Articular chondrocyte of knee joint (primary cell): ENCODE results near the gene PGA4. TPM values are rescaled to one million over a fixed set of nuclear protein-coding genes. Genes with fewer than 3 reads are reported as not detected.

Experiments used
- total RNA-seq: library from RNA; depleted of rRNA; stranded (reverse); fragments of >200 nt; gene quantifications from 2 replicates; pipeline ENCODE4 v1.2.3, GENCODE V29; 2012

The PGA4 gene
- 0.13 and 0.32 TPM in 2 replicates for total RNA-seq

DNA sequence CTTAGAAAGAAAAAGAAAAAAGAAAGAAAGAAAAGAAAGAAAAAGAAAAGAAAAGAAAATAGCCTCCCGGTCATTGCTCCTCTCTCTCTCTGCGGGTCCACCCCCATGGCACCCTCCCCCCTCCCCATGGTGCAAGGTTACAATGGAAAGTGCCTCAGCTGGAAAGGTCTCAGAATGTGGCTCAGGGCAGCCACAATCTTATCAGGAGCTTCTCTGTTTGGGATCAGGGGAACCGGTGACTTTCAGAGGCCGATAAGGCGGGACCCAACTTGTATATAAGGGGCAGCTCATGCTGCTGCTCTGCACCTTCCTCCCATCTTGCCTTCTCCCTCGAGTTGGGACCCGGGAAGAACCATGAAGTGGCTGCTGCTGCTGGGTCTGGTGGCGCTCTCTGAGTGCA lies at the start of gene PGA4:
TSS of gene PGA4 (plus strand) at position 301 of the 400 bp plus-strand sequence. CDS start at position 355, 54 bp downstream.

DNA sequence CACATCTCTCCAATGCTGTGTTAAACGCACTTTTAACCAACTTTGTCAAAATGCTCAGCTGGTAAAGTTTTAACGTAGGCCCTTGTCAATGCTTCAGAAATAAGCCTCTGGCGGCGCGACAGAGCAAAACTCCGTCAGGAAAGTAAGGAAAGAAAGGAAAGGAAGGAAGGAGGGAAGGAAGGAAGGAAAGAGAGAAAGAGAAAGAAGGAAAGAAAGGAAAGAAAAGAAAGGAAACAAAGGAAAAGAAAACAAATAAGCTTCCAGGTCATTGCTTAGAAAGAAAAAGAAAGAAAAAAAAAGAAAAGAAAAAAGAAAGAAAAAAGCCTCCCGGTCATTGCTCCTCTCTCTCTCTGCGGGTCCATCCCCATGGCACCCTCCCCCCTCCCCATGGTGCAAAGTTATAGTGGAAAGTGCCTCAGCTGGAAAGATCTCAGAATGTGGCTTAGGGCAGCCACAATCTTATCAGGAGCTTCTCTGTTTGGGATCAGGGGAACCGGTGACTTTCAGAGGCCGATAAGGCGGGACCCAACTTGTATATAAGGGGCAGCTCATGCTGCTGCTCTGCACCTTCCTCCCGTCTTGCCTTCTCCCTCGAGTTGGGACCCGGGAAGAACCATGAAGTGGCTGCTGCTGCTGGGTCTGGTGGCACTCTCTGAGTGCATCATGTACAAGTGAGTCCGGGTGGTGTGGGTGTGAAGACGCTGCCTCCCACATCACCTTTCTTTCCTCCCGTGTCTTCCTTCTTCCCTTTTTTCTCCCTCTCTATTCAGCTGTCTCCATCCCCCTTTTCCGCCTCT lies 19.0 kb upstream of the PGA4 start, which contains the start of gene PGA3:
TSS of gene PGA3 (plus strand) at position 566 of the 797 bp plus-strand sequence. CDS start at position 616, 50 bp downstream.

DNA sequence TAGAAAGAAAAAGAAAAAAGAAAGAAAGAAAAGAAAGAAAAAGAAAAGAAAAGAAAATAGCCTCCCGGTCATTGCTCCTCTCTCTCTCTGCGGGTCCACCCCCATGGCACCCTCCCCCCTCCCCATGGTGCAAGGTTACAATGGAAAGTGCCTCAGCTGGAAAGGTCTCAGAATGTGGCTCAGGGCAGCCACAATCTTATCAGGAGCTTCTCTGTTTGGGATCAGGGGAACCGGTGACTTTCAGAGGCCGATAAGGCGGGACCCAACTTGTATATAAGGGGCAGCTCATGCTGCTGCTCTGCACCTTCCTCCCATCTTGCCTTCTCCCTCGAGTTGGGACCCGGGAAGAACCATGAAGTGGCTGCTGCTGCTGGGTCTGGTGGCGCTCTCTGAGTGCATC lies 18.7 kb downstream of the PGA4 start, which contains the start of gene PGA5:
TSS of gene PGA5 (plus strand) at position 301 of the 400 bp plus-strand sequence. CDS start at position 353, 52 bp downstream.

Other genes with a start within 250 kb of the PGA4 start
- gene CD5, start 119.9 kb upstream of the PGA4 start, total RNA-seq, result not detected in 2 replicates
- 16.6 and 17.5 TPM in 2 replicates for gene VPS37C, start 60.9 kb upstream of the PGA4 start, total RNA-seq
- gene PGA3, start 18.8 kb upstream of the PGA4 start, total RNA-seq, result 0.39 and 0.54 TPM in 2 replicates
- not detected in 2 replicates for gene PGA5, start 18.8 kb downstream of the PGA4 start, total RNA-seq
- 0.86 and 1.3 TPM in 2 replicates for gene VWCE, start 73.0 kb downstream of the PGA4 start, total RNA-seq
- 231 and 232 TPM in 2 replicates for gene DDB1, start 110.8 kb downstream of the PGA4 start, total RNA-seq
- gene TKFC, start 110.9 kb downstream of the PGA4 start, total RNA-seq, result 21.8 and 27.8 TPM in 2 replicates
- gene CYB561A3, start 139.5 kb downstream of the PGA4 start, total RNA-seq, result 34.0 and 37.1 TPM in 2 replicates
- gene TMEM138, start 140.0 kb downstream of the PGA4 start, total RNA-seq, result 22.3 and 31.6 TPM in 2 replicates
- gene TMEM216, start 170.2 kb downstream of the PGA4 start, total RNA-seq, result 9.9 and 13.7 TPM in 2 replicates
- 34.3 and 35.8 TPM in 2 replicates for gene CPSF7, start 207.6 kb downstream of the PGA4 start, total RNA-seq
- gene SDHAF2, start 207.8 kb downstream of the PGA4 start, total RNA-seq, result 44.9 and 63.3 TPM in 2 replicates